GM21825 (cell line): ENCODE data around the gene RPP25L.

ENCODE experiments used
- ATAC-seq: cut with Tn5 transposase; IDR thresholded peaks from one replicate; pipeline ENCODE4 v1.9.1; 2021; ENCODE audit warnings: mild to moderate bottlenecking, moderate library complexity; ENCODE audit not compliant: unreplicated experiment

RPP25L gene

GRCh38 chr9:34637356-34638137 is 25.6 kb upstream of the RPP25L start, which contains the start of gene SIGMAR1:
Gene SIGMAR1 (minus strand): TSS chr9:34637787. CDS start chr9:34637697, 90 bp downstream.
- peak; percentile 89 for ATAC-seq

DNA sequence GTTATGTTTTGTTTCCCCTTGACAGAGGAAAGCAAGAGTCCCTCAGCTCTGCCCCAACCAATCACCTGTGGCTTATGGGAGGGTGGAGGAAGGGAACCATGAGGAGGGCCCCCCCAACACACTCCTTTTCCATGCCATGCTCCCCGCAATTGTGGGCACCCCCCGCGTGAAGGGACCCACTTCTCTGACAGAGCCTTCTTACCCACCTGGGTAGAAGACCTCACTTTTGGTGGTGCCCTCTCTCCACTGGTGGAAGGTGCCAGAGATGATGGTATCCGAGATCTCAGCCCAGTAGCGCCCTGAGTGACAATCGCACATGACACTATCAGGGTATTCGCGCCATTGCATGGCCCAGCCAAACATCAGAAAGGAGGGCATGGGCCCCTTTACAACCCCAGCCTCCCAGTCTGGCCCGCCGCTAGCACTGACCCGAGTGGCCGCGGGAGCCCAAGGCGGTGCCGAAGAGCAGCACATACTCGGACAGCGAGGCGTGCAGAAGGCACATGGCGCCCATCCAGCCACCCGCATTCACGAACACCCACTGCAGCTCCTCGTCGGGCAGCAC is 25.0 kb upstream of the RPP25L start:
- no peak for ATAC-seq

GRCh38 chr9:34635556-34635955 is 23.7 kb upstream of the RPP25L start:
- no peak for ATAC-seq

- no peak for ATAC-seq
Measured at GRCh38 chr9:34634551-34635248, 22.8 kb upstream of the RPP25L start.

GRCh38 chr9:34633851-34634550 is 22.1 kb upstream of the RPP25L start:
- ATAC-seq, result peak; percentile 31

GRCh38 chr9:34633166-34633565 is 21.3 kb upstream of the RPP25L start:
- ATAC-seq, result no peak

DNA sequence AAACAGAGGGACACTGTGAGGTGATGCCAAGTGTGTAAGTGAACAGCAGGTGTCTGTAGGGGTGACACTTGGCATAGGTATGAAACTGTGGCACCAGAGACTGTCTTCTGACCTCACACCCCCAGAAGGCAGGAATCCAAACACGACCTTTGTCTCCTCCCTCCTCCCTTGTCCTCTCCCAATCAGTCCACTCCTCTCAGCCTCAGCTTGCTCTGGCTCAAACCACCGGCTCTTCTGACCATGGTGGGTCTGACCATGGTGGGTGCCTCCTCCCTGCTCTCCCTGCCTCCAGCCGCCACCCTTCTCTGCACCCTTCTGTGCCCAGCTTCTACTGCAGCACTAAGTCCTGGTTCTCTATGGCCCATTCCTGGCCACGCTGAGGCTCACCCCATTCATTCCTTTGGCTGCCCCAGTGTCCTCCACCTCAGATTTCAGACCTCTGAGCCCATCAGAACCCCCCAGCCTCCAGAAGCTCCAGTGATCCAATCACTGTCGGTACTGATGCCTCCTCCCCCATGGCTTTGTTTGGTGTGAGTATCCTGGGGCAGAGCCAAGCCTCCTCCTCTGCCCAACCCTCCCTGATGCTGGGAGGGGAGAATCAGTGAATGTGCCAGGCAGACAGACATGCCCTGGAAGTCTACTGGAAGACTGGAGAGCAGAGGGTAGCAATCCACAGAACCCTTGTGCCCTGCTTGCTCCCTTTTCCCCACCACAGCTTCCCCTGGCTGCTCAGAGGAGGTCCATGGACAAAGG is 18.7 kb upstream of the RPP25L start:
- ATAC-seq, result no peak

DNA sequence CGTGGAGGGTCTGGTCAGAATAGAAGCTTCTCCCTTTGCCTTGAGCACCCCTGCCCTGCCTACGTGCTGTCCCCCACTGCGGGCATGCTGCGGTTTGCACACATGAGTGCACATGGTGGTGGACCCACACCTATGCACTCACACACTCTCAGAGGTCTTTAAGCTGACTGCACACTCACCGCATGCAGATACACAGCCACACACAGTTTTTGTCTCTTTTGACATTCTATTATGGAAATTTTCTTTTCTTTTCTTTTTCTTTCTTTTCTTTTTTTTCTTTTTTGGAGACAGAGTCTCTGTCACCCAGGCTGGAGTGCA is 17.6 kb upstream of the RPP25L start:
- ATAC-seq, result no peak

DNA sequence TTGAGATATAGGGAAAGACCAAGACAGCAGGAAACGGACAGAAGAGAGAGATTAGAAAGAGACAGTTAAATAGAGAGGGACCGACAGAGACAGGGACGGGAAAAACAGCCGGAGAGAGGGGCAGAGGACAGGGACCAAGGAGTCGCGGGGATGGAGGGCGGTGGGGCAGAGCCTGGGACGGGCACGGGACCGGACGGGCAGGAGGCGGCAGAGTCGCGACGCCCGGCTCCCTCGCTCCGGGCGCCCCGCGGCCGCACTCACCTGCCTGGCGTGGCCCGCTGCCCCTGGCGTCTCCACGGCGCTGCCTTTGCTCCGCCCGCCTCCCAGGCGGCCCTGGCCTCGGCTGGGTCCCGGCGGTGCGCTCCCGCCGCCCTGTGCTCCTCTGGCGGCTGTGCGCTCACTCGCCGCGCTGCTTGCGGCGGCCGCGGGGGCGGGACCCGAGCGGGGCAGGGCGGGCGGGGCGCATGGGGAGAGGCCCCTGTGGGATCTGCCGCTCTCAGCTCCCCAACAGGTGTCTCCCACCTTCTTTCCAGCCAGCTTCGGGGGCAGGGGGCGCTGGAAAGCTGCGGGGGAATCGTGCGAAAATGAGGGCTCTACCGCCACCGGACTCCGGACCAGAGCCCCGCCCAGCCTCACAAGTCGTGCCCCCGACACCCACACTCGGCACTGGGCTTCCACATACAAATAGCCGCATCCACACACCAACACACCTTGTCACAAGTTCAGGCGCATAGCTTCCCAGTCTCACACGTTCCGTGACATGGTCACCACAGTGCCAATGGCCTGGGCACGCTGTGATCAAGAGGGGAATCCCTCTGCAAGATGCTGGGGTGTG is 17.0 kb upstream of the RPP25L start, which contains the start of gene ARID3C:
Gene ARID3C (minus strand): TSS at position 411 of the 835 bp plus-strand sequence. CDS start 1,052 bp downstream, outside the sequence.
- ATAC-seq, result no peak

- ATAC-seq, result no peak
Measured at GRCh38 chr9:34627716-34628655, 16.1 kb upstream of the RPP25L start.

- no peak for ATAC-seq
Measured at GRCh38 chr9:34625186-34625486, 13.2 kb upstream of the RPP25L start.

DNA sequence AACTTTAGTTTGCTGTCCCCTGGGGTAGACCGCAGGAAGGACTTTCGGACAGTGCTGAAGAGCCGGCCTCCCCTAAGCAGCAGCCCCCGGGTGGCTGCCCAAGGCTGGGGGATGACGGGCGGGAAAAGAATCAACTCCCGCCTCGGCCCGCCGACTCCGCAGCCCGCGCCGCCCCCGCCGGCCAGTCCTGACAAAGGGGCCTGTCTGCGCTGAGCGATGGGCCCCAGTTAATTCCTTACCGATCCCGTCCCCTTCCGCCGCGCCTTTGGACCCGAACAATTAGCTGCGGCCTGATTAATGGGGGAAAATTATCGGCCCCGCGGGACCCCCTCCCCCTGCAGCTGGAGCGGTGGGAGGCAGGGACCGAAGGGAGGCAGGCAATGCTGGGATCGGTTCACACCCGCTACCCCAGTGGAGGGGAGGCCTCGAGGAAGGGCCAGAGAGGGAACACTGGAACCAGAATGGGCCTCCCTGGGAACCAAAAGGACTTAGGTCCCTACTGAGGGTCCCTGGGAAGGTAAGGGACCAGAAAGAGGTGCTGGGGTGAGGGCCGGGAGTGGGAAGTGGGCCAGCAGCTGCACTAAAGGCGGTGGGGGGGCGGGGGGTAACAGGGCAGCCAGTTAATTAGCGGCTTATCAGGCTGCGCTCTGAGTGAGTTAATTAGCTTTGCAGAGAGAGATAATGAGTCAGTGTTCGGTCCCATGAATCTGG is 12.7 kb upstream of the RPP25L start:
- no peak for ATAC-seq

DNA sequence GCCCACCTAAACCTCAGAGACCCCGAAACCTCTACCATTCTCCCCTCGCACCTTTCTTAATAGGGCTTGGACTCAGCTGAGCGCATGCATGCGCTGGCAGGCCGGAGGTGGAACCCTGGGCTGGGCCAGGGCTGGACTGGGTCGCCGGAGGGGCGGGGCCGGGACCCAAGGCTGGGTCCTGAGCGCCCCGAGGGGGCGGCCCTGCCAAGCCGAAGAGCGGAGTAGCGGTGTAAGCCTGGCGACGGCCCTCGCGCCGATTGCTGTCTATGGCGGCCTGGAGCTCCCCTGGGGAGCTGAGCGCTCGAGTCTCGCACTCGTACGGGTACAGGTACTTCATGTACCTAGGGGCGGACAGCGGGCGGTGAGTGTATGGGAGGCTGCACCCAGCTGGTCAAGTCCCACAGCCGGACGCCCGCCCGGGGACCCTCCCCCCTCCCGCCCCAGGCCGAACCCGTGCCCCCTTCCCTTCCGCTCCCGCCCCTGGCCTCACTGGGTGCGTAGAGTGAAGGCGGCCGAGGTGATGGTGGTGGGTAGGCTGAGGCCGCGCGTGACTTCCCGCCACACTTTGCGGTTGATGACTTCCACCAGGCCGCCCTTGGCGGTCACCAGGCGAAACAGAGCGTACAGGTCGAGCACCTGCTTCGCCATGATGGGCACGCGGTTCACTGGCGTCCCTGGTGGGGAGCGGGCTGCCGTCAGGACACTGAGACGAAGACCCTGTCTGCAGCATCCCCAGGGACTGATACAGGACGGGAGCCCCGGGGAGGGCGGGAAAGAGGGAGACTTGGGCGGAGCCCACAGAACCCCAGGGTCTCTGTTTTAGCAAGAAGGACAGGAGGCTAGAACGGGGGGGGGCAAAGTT is 11.7 kb upstream of the RPP25L start:
- no peak for ATAC-seq

- ATAC-seq, result peak; percentile 95
Measured at GRCh38 chr9:34620061-34620994, 8.4 kb upstream of the RPP25L start, which contains the start of gene DCTN3. Gene DCTN3 (minus strand): TSS chr9:34620495. CDS start chr9:34620464, 31 bp downstream.

GRCh38 chr9:34615132-34615531 is 3.2 kb upstream of the RPP25L start:
- no peak for ATAC-seq

GRCh38 chr9:34612788-34613390 is 992 bp upstream of the RPP25L start:
- ATAC-seq, result peak; percentile 47
